Karpas-422 (cell line): Measurements from ENCODE around the gene ITPR1. TPM values are rescaled to one million over a fixed set of nuclear protein-coding genes. Genes with fewer than 3 reads are reported as not detected.

Experiments used
- DNase-seq: peaks from one replicate; pipeline ENCODE4 v3.0.0-alpha.2; 2015
- H2AFZ ChIP-seq: fragments of 200-600 bp; sonication (generic); 2 replicates; pipeline ENCODE4 v1.6.1; 2014; ENCODE audit warnings: antibody characterized with exemption, low read length, mixed read lengths
- H3K27ac ChIP-seq: fragments of 200-600 bp; sonication (generic); 2 replicates; pipeline ENCODE4 v1.5.1; 2014; ENCODE audit warnings: mild to moderate bottlenecking, low read length, moderate library complexity
- H3K27me3 ChIP-seq: fragments of 200-600 bp; sonication (generic); 2 replicates; pipeline ENCODE4 v1.6.1; 2014; ENCODE audit warnings: low read length, mixed read lengths
- H3K36me3 ChIP-seq: fragments of 200-600 bp; sonication (generic); 2 replicates; pipeline ENCODE4 v1.6.1; 2014; ENCODE audit warnings: low read length, mixed read lengths; ENCODE audit not compliant: insufficient read depth
- H3K4me1 ChIP-seq: fragments of 200-600 bp; sonication (generic); 2 replicates; pipeline ENCODE4 v1.6.1; 2014; ENCODE audit warnings: mild to moderate bottlenecking, low read length, mixed read lengths
- H3K4me2 ChIP-seq: fragments of 200-600 bp; sonication (generic); 2 replicates; pipeline ENCODE4 v1.6.1; 2014; ENCODE audit warnings: low read length, low read depth, mild to moderate bottlenecking; ENCODE audit not compliant: poor library complexity, severe bottlenecking
- H3K4me3 ChIP-seq: fragments of 200-600 bp; sonication (generic); 2 replicates; pipeline ENCODE4 v1.5.1; 2014; ENCODE audit warnings: mild to moderate bottlenecking, antibody characterized with exemption, low read length, mixed read lengths
- H3K79me2 ChIP-seq: fragments of 200-600 bp; sonication (generic); 2 replicates; pipeline ENCODE4 v1.6.1; 2014; ENCODE audit warnings: mild to moderate bottlenecking, low read length, mixed read lengths
- H3K9ac ChIP-seq: fragments of 200-600 bp; sonication (generic); 2 replicates; pipeline ENCODE4 v1.6.0; 2014; ENCODE audit warnings: low read length
- H3K9me2 ChIP-seq: fragments of 200-600 bp; sonication (generic), shearing (Covaris generic); replicated peaks from 2 replicates; pipeline ENCODE4 v1.6.0; 2014; ENCODE audit warnings: mild to moderate bottlenecking, low read length, moderate library complexity; ENCODE audit not compliant: insufficient read depth
- H3K9me3 ChIP-seq: fragments of 300-700, 200-600 bp; sonication (generic); 2 replicates; pipeline ENCODE4 v1.6.1; 2014; ENCODE audit warnings: low read length, mixed read lengths
- H4K20me1 ChIP-seq: fragments of 200-600 bp; sonication (generic); 2 replicates; pipeline ENCODE4 v1.6.1; 2014; ENCODE audit warnings: mild to moderate bottlenecking, antibody characterized with exemption, low read length, low read depth; ENCODE audit not compliant: insufficient read depth
- total RNA-seq: library from RNA; depleted of rRNA; stranded (reverse); fragments of >200 nt; shearing (Covaris generic); gene quantifications from 2 replicates; pipeline ENCODE4 v1.2.3, GENCODE V29; 2014; ENCODE audit warnings: low replicate concordance

Gene ITPR1
- total RNA-seq, 1 experiment from 2014 or later, result 18.2 TPM

DNA sequence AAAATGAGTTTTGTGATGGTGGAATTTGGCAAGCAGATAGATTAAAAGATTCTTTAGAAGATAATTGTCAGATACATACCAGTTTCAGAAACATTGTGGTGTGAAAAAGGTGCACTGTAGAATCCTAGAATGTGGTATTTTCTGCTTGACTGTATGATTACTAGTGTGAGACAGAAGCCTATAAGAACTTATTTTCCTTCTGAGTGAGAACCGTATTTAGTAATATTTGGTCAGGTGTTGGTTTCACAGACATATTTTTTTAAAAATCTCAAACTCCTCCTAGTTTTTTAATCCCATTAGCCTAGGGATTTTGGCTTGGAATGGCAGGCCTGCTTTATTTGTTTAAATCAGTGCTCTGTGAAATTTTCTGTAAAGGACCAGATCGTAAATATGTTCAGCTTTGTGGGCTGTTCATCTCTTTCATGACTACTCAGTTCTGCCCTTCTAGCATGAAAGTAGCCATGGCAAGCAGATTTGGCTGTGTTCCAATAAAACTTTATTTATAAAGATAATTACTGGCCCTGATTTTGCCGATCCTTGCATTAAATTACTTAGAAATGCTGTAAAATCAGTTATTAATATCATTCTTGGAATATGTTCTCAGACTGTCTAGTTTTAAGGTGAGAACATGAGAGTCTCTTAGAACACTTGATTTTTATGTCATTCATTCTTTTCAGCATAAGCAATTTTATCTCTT, 205.1 kb downstream of the ITPR1 start:
- H3K79me2 ChIP-seq, result no peaks in the 10 kb centered on the region
- H3K36me3 ChIP-seq, result no peaks in the 10 kb centered on the region
- no peaks in the 10 kb centered on the region for H3K27me3 ChIP-seq
- H4K20me1 ChIP-seq, result no peaks in the 10 kb centered on the region
- no peak overlapping the region for H2AFZ ChIP-seq
- H3K4me2 ChIP-seq, result no peak overlapping the region
- no peak overlapping the region for H3K27ac ChIP-seq
- DNase-seq, result no peak
- no peaks in the 10 kb centered on the region for H3K9me2 ChIP-seq
- no peak overlapping the region for H3K9ac ChIP-seq
- H3K4me3 ChIP-seq, result no peak overlapping the region
- H3K4me1 ChIP-seq, result no peaks in the 10 kb centered on the region
- H3K9me3 ChIP-seq, result no peaks in the 10 kb centered on the region

DNA sequence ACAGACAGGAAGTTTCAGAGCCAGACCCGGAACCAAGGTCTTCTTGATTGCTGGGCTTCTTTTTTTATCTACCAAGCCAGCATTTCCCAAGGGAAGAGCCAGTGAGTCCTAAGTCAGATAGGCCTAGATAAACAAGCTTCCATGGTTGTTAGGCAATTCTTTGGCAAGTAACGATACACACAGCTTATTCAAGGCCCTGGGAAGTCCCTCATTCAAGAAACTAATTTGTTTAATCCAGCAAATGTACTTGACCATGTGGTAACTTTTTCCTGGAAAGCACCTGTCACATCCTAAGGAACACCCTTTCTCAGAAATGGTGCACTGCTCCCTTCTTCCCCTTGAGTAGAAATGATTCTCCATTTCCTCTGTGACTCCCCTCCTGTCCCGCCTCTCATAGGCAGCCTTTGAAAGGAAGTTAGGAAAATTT, 209.9 kb downstream of the ITPR1 start:
- Histone ChIP-seq H3K36me3 (no peaks in the 10 kb centered on the region), H3K4me3 (no peak overlapping the region), H2AFZ (no peak overlapping the region), H3K79me2 (no peaks in the 10 kb centered on the region), H4K20me1 (no peaks in the 10 kb centered on the region), H3K4me1 (no peaks in the 10 kb centered on the region), H3K9me2 (no peaks in the 10 kb centered on the region), H3K9me3 (no peaks in the 10 kb centered on the region), H3K27ac (no peak overlapping the region), H3K27me3 (no peaks in the 10 kb centered on the region; the same call in 1 of the 2 replicates), H3K4me2 (no peak overlapping the region), H3K9ac (no peak overlapping the region)
- no peak for DNase-seq

DNA sequence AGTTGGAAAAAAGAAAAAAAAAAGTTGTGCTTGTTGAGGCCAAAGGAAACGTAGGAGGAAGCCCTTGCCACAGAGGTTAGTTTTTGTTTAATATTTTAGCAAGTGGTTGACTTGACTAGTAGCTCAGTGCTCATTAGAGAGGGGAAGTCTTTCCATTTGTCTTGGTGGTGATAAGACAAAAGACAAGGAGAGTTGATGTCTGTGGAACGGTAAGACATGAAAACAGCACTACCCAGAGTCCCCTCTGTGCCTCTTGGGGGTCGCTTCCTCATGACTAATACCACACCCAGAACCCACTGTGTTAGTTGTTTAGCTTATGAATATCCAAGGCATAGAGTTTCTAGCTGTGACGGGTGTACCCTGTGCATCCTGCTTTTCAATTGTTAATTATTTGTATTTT, 211.4 kb downstream of the ITPR1 start:
- no peak for DNase-seq
- Histone ChIP-seq H3K9ac (no peak overlapping the region), H4K20me1 (no peaks in the 10 kb centered on the region), H3K27ac (no peak overlapping the region), H3K4me1 (no peaks in the 10 kb centered on the region), H3K4me2 (no peak overlapping the region), H3K79me2 (no peaks in the 10 kb centered on the region), H2AFZ (no peak overlapping the region), H3K4me3 (no peak overlapping the region), H3K27me3 (no peaks in the 10 kb centered on the region; the same call in 1 of the 2 replicates), H3K9me2 (no peaks in the 10 kb centered on the region), H3K36me3 (no peaks in the 10 kb centered on the region), H3K9me3 (no peaks in the 10 kb centered on the region)

DNA sequence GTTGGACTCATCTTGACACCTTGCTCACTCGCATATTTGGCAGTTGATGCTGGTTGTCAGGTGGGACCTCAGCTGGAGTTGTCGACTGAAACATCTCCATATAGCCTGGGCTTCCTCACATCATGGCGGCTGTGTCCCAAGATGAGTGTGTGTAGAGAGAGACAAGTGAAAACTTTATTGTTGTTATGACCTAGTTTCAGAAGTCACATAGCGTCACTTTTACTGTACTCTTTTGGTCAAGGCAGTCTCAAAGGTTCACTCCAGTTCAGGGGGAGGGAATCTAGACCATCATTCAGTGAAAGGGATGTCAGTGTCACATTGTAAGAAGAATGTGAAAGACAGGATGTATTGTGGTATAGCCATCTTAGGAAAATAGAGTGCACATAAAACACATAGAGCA, 214.2 kb downstream of the ITPR1 start:
- no peak for DNase-seq
- H3K36me3 ChIP-seq, result no peaks in the 10 kb centered on the region

DNA sequence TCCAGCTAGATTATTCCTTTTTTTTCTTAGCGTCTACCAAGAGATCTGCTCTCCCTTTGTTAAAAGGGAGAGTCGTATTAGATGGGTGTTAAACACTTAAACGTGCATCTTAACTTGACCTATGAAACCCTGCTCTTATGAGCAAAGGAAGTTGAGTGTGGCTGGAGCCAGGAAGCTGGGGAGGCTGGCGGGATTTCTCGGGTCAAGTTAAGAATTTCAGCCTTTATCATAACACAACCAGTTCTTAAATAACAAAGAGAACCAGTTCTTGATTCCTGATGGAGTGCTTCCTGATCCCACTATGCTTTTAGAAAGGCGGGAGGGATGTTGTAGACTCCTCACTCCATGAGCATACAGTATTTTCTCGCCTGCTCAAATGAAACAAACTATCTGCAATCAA, 215.1 kb downstream of the ITPR1 start:
- Histone ChIP-seq H3K27ac (no peak overlapping the region), H3K4me2 (no peak overlapping the region), H4K20me1 (no peaks in the 10 kb centered on the region), H3K79me2 (no peaks in the 10 kb centered on the region), H3K36me3 (no peaks in the 10 kb centered on the region), H3K27me3 (no peaks in the 10 kb centered on the region; the same call in 1 of the 2 replicates), H3K9me3 (no peaks in the 10 kb centered on the region), H3K4me3 (no peak overlapping the region), H3K4me1 (no peaks in the 10 kb centered on the region), H3K9ac (no peak overlapping the region), H3K9me2 (no peaks in the 10 kb centered on the region), H2AFZ (no peak overlapping the region)
- no peak for DNase-seq

More for the DNA sequence above, 214.2 kb downstream of the ITPR1 start:
- no peaks in the 10 kb centered on the region for H4K20me1 ChIP-seq
- no peak overlapping the region for H2AFZ ChIP-seq
- H3K27ac ChIP-seq, result no peak overlapping the region
- H3K9ac ChIP-seq, result no peak overlapping the region
- no peaks in the 10 kb centered on the region for H3K79me2 ChIP-seq
- no peaks in the 10 kb centered on the region; the same call in 1 of the 2 replicates for H3K27me3 ChIP-seq
- H3K4me1 ChIP-seq, result no peaks in the 10 kb centered on the region
- no peaks in the 10 kb centered on the region for H3K9me3 ChIP-seq
- no peak overlapping the region for H3K4me3 ChIP-seq
- no peaks in the 10 kb centered on the region for H3K9me2 ChIP-seq
- no peak overlapping the region for H3K4me2 ChIP-seq

DNA sequence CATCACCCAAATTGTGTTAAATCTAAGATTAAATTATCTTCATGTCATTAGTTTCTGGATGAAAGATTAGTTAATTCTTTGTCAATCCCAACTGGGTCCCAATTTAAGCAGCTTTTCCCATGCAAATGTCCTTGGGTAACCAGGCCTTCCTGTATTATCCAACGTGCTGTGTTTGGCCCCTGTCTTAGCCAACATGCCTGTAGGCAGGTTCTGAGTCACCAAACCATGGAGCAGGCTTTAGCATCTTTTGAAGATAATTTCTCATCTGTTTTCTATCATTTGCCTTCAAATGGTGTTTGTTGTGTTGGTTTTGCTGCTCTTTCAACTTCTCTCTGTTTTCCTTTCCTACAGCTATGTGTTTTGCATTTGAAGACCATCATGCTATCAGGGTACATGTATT, 216.2 kb downstream of the ITPR1 start:
- Histone ChIP-seq H4K20me1 (no peaks in the 10 kb centered on the region), H3K9me2 (no peaks in the 10 kb centered on the region), H3K9ac (no peak overlapping the region), H3K36me3 (no peaks in the 10 kb centered on the region), H3K4me3 (no peak overlapping the region), H3K27me3 (no peaks in the 10 kb centered on the region; the same call in 1 of the 2 replicates), H3K4me1 (no peaks in the 10 kb centered on the region), H2AFZ (no peak overlapping the region), H3K79me2 (no peaks in the 10 kb centered on the region), H3K4me2 (no peak overlapping the region), H3K9me3 (no peaks in the 10 kb centered on the region), H3K27ac (no peak overlapping the region)
- DNase-seq, result no peak

DNA sequence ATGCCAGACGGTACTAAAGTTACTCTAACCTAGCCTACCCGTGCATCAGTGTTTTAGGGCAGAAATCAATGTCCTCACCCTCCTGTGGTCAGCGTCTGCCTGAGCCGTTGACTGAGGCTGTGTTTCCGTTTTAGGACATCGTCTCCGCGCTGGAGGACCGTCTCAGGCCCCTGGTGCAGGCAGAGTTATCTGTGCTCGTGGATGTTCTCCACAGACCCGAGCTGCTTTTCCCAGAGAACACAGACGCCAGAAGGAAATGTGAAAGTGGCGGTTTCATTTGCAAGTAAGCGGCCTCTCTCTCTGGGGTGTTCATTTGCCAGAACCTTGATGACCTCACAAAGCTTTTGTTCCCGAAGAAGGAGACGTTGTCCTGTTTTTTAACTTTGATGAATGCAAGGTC, 217.0 kb downstream of the ITPR1 start:
- no peak for DNase-seq
- Histone ChIP-seq H3K4me2 (no peak overlapping the region), H3K9me2 (no peaks in the 10 kb centered on the region), H4K20me1 (no peaks in the 10 kb centered on the region), H2AFZ (no peak overlapping the region), H3K27ac (no peak overlapping the region), H3K9me3 (no peaks in the 10 kb centered on the region), H3K4me1 (no peaks in the 10 kb centered on the region), H3K4me3 (no peak overlapping the region), H3K9ac (no peak overlapping the region), H3K79me2 (no peaks in the 10 kb centered on the region), H3K36me3 (no peaks in the 10 kb centered on the region), H3K27me3 (no peaks in the 10 kb centered on the region; the same call in 1 of the 2 replicates)

DNA sequence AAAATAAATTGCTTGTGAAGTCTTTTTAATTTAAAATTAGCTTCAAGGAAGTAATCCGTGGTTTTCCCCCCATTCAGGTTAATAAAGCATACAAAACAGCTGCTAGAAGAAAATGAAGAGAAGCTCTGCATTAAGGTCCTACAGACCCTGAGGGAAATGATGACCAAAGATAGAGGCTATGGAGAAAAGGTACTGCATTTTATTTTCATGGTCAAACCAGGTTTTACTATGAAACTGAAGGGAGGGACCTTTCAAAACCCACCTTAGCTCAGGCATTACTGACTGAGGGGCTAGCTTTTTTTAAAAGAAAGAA, 218.5 kb downstream of the ITPR1 start:
- no peak overlapping the region for H3K27ac ChIP-seq
- DNase-seq, result no peak
- H3K4me3 ChIP-seq, result no peak overlapping the region
- no peaks in the 10 kb centered on the region for H3K9me3 ChIP-seq
- H3K4me1 ChIP-seq, result no peaks in the 10 kb centered on the region
- no peak overlapping the region for H3K4me2 ChIP-seq
- H3K36me3 ChIP-seq, result no peaks in the 10 kb centered on the region
- H3K27me3 ChIP-seq, result no peaks in the 10 kb centered on the region
- H4K20me1 ChIP-seq, result no peaks in the 10 kb centered on the region
- H3K9me2 ChIP-seq, result no peaks in the 10 kb centered on the region
- no peak overlapping the region for H3K9ac ChIP-seq
- H3K79me2 ChIP-seq, result no peaks in the 10 kb centered on the region
- H2AFZ ChIP-seq, result no peak overlapping the region
